ENCODE measurements around the gene B3GNT8. TPM values are rescaled to one million over a fixed set of nuclear protein-coding genes. Genes with fewer than 3 reads are reported as not detected.

Gene B3GNT8
- total RNA-seq, 8 experiments from 2014 or later: 0.50 to 3.1 (median 1.4) TPM

DNA sequence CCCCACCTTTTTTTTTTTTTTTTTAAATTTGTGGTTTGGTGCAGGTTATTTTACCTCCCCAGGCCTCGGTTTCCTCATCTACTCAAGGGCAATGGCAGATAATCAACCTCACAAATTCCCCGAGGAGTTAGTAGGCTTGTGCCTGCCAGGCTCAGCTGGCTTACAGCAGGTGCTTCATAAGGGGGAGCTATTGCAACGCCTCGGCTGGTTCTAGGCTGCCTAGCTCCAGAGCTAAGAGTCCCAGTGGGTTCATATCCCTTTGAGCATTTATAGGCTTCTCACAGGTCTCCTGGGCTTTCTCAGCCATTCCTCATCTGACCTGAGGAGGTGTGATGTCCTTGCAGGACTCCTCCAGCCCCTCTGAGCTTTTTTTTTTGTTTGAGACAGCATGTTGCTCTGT, 18.9 kb downstream of the B3GNT8 start:
- no peaks in the 10 kb centered on the region for H3K4me1 ChIP-seq (replicated peaks in 1 of 2)
- in situ Hi-C loops (cut with MboI; ENCODE audit: low pct_unique_long_range_greater_than_20kb in 2 of 9, low sequenced_read_pairs in 9 of 9, unreplicated experiment in 9 of 9): no loop called here
- ATAC-seq (replicated peaks in 6 of 8): no peak
- WGBS, 10 experiments: 57 to 81% (median 65%) methylated on average over 2 to 4 of the region's 4 CpGs; no CpG with 5 or more reads in 5 of the 10 experiments
- H3K4me3 ChIP-seq: no peak overlapping the region
- no peak overlapping the region for H3K27ac ChIP-seq

DNA sequence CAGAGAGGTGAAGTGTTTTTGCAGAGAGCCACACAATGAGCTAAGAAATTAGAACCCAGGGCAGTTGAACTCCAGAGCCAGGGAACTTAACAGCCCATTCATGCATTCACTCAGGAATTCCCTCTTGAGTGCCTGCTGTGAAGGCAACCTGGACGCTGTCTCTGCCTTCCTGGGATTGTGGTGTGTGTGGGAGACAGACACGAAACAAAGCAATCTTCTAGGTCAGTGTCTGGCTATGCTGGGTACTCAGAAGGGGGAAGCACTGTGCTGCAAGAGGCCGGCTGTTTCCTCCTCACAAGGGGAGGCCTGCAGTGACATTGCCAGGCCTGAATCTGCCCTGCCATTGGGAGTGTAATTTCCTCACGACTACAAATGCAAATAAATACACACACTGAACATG, 19.9 kb downstream of the B3GNT8 start:
- peak in 3 of 8 experiments; percentile 19 to 56 (median 31) for ATAC-seq (replicated peaks in 6 of 8)
- 20 to 82% (median 27%) methylated on average over 1 to 3 of the region's 4 CpGs; no CpG with 5 or more reads in 3 of the 10 experiments for WGBS, 10 experiments
- Histone ChIP-seq H3K4me1 (replicated peaks in 1 of 2) (no peaks in the 10 kb centered on the region), H3K27ac (no peak overlapping the region), H3K4me3 (no peak overlapping the region)
- in situ Hi-C loops (cut with MboI; ENCODE audit: low pct_unique_long_range_greater_than_20kb in 2 of 9, low sequenced_read_pairs in 9 of 9, unreplicated experiment in 9 of 9): no loop called here

DNA sequence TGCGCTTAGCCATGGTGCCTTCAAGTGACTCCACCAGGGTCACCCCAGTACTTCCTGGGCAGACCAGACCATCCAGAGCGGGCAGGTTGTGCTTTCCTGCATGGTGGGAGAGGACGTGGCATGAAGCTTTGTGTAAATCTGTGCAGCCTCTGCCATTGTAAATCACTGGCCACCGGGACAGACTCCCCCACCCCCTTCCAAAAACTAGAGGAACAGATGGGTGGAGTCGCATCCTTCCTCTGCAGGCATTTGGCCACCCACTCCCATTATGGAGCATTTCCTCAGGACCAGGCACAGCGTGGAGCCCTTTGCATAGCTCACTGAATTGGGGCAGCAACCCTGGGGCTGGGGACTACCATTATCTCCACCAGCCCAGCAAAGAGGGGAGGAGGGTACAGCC, 21.4 kb downstream of the B3GNT8 start:
- Histone ChIP-seq H3K4me3 (no peak overlapping the region), H3K4me1 (replicated peaks in 1 of 2) (no peaks in the 10 kb centered on the region), H3K27ac (no peak overlapping the region)
- in situ Hi-C loops (cut with MboI; ENCODE audit: low pct_unique_long_range_greater_than_20kb in 2 of 9, low sequenced_read_pairs in 9 of 9, unreplicated experiment in 9 of 9): no loop called here
- no peak for ATAC-seq (replicated peaks in 6 of 8)
- WGBS, 10 experiments: 60 to 94% (median 80%) methylated on average over 1 to 3 of the region's 6 CpGs; no CpG with 5 or more reads in 4 of the 10 experiments

DNA sequence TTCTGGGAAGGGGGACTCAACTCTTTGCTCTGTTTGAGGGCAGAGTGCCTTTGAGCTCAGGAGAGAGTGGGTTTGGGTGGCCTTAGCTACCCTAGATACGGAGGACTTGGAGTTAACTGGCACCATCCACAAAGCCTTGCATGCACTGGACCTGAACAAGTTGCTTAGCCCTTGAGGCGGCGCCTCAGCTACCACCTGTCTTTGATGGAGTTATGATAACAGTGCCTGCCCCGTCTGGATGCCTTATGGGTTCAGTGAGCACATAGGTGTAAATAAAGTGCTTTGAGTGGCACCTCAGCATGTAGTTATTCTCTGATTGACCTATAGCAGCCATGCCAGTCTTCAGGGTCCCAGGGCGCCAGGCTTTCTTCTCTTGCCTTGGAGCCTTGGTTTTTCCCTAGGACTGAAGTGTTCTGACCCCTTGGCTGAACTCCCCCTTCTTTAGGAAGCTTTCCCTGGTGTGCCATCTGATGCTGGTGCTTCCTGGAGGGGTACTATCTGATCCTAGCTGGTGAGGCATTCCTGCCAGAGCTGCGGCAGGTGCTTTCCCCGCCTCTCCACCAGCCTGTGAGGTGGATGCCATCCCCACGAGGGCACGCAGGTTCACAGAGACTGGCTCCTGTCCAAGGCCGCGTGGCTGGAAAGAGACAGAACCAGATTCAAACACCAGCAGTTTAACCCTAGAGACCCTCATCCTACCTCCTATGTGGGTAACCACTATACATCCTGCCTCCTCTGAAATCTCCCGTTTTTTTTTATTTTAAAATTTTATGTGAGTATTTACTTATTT, 23.8 kb downstream of the B3GNT8 start:
- in situ Hi-C loops (cut with MboI; ENCODE audit: low pct_unique_long_range_greater_than_20kb in 2 of 9, low sequenced_read_pairs in 9 of 9, unreplicated experiment in 9 of 9): no loop called here
- no peak overlapping the region for H3K4me3 ChIP-seq
- no peak for ATAC-seq (replicated peaks in 6 of 8)
- no peak overlapping the region for H3K27ac ChIP-seq
- peaks cover 6 to 8% of the 10 kb centered on the region in 2 donors for H3K4me1 ChIP-seq (replicated peaks in 1 of 2)
- 61 to 100% (median 84%) methylated on average over 1 to 5 of the region's 12 CpGs; no CpG with 5 or more reads in 2 of the 10 experiments for WGBS, 10 experiments

DNA sequence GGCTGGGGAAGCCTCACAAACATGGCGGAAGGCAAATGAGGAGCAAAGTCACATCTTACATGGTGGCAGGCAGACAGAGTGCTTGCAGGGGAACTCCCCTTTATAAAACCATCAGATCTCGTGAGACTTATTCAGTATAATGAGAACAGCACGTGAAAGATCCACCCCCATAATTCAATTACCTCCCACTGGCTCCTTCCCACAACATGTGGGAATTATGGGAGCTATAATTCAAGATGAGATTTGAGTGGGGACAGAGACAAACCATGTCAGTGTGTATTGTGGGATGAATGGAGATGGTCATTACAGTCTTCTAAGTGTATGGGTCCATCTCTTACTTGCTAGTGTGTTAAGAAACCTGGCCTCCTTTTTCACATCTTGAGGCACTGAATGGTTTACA, 25.2 kb downstream of the B3GNT8 start:
- ATAC-seq (replicated peaks in 6 of 8): no peak
- Histone ChIP-seq H3K27ac (no peak overlapping the region), H3K4me1 (replicated peaks in 1 of 2) (peaks cover 6 to 8% of the 10 kb centered on the region in 2 donors), H3K4me3 (no peak overlapping the region)
- 0 to 100% (median 83%) methylated on average over 1 to 3 of the region's 3 CpGs; no CpG with 5 or more reads in 3 of the 10 experiments for whole genome bisulfite sequencing, 10 experiments
- in situ Hi-C loops (cut with MboI; ENCODE audit: low pct_unique_long_range_greater_than_20kb in 2 of 9, low sequenced_read_pairs in 9 of 9, unreplicated experiment in 9 of 9): no loop called here

DNA sequence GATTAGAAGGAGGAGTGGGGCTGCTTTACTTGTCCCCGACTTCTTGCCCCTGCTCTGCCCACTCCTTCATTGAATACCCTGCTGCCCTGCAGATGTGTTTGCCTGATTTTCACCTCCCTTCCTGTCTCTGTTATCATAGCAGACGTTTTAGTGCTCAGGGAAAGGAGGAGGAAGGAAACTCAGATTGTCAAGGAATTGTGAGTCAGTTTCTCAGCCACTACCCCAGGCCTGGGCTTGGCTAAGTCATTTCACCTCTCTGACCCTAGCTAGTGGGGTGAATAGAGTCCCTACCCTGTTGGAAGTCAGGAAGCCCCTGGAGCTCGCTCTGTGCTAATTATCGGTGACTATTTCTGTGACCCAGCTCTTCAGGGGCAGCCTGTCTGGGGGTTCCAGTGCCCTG, 25.7 kb downstream of the B3GNT8 start:
- WGBS, 10 experiments: 0 to 100% (median 17%) methylated on average over 1 to 2 of the region's 4 CpGs; no CpG with 5 or more reads in 4 of the 10 experiments

DNA sequence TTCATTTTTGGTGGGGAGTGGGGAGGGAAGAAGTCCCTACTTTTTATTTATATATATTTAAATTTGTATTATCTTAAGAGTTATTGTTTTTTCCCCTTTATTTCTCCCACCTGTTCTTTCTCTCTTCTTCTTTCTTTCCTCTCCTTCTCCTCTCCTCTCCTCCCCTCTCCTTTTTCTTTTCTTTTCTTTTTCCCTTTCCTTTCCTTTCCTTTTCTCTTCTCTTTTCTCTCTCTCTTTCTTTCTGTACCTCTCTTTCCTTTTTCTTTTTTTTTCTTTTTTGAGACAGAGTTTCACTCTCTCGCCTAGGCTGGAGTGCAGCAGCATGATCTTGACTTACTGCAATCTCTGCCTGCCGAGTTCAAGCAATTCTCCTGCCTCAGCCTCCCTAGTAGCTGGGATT, 27.6 kb downstream of the B3GNT8 start:
- no peak for ATAC-seq (replicated peaks in 6 of 8)
- Histone ChIP-seq H3K4me3 (no peak overlapping the region), H3K27ac (no peak overlapping the region), H3K4me1 (replicated peaks in 1 of 2) (peaks cover 11 to 13% of the 10 kb centered on the region in 2 donors)
- WGBS, 10 experiments: 57 to 100% (median 85%) methylated on average over 2 of the region's 2 CpGs; no CpG with 5 or more reads in 1 of the 10 experiments
- in situ Hi-C loops (cut with MboI; ENCODE audit: low pct_unique_long_range_greater_than_20kb in 2 of 9, low sequenced_read_pairs in 9 of 9, unreplicated experiment in 9 of 9): no loop called here

More for the DNA sequence above, 25.7 kb downstream of the B3GNT8 start:
- H3K4me3 ChIP-seq: no peak overlapping the region
- H3K4me1 ChIP-seq (replicated peaks in 1 of 2): peaks cover 6 to 8% of the 10 kb centered on the region in 2 donors
- no peak overlapping the region for H3K27ac ChIP-seq
- no peak for ATAC-seq (replicated peaks in 6 of 8)
- in situ Hi-C loops (cut with MboI; ENCODE audit: low pct_unique_long_range_greater_than_20kb in 2 of 9, low sequenced_read_pairs in 9 of 9, unreplicated experiment in 9 of 9): no loop called here

DNA sequence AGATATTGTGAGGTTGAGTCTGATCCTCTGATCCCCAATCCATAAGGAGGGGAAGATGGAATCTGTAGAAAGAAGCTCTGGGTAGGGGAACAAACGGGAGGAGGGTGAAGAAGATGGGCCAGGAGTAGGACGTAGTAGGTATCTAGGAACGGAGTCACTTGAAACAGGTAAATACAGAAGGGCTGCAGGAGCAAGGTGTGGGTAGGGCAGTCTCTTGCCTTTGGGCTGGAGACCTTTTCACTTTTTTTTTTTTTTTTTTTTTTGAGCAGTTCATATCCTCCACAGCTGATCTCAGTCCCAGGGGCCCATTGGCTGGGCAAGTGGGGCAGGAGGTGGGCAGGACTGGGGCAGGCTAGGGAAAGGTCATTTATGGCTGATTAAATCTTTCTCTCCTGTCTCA, 28.1 kb downstream of the B3GNT8 start:
- no peak overlapping the region for H3K27ac ChIP-seq
- H3K4me3 ChIP-seq: peak overlapping the region in 1 of 5 donors; percentile 97
- WGBS, 10 experiments: 40 to 78% (median 67%) methylated on average over 1 to 3 of the region's 3 CpGs; no CpG with 5 or more reads in 4 of the 10 experiments
- no peak for ATAC-seq (replicated peaks in 6 of 8)
- in situ Hi-C loops (cut with MboI; ENCODE audit: low pct_unique_long_range_greater_than_20kb in 2 of 9, low sequenced_read_pairs in 9 of 9, unreplicated experiment in 9 of 9): no loop called here
- H3K4me1 ChIP-seq (replicated peaks in 1 of 2): peaks cover 11 to 13% of the 10 kb centered on the region in 2 donors

DNA sequence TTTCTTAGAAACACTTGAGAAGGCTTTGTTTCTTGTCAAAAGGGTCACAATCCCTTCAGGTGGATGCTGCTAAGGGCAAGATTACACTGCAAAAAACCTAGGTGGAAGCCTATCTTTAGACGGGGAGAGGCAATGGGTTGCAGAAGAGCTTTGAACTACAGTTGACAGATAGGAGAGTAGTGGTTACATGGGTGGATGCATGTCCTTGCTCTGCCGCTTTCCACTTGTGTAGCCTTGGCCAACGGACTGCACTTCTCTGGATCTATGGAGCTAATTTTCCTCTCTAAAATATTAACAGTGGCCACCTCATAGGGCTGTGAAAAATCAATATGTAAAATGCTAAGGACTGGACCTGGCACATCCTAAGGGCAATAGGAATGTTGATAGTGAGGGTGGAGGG, 28.6 kb downstream of the B3GNT8 start:
- Histone ChIP-seq H3K27ac (peak overlapping the region in 1 of 2 donors; percentile 100), H3K4me3 (peak overlapping the region; percentile 66 to 99 (median 87)), H3K4me1 (replicated peaks in 1 of 2) (peaks cover 11 to 13% of the 10 kb centered on the region in 2 donors)
- no peak for ATAC-seq (replicated peaks in 6 of 8)
- WGBS, 10 experiments: 8 to 83% (median 36%) methylated on average over 1 to 3 of the region's 3 CpGs; no CpG with 5 or more reads in 2 of the 10 experiments
- in situ Hi-C loops (cut with MboI; ENCODE audit: low pct_unique_long_range_greater_than_20kb in 2 of 9, low sequenced_read_pairs in 9 of 9, unreplicated experiment in 9 of 9): no loop called here

DNA sequence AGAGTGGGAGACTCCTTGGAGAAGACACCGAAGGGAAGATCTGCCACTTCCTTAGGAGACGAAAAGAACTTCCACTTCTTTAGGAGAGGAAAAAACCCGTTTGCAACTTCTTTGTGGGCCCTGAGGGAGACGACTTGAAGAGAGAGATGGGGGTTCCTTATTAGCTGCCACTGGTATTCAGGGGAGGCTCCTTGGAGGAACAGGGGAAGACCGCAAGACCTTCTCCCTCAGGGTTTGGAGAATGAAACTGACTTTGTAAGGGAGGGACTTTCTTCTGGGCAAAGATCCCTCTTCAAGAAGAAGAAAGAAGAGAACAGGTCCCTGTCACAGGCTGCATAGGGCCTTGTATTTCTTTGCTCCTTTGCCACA, 29.1 kb downstream of the B3GNT8 start:
- in situ Hi-C loops (cut with MboI; ENCODE audit: low pct_unique_long_range_greater_than_20kb in 2 of 9, low sequenced_read_pairs in 9 of 9, unreplicated experiment in 9 of 9): no loop called here
- peak overlapping the region; percentile 99 to 100 for H3K27ac ChIP-seq
- WGBS, 10 experiments: 0 to 4% (median 0%) methylated on average over 1 to 5 of the region's 5 CpGs; no CpG with 5 or more reads in 1 of the 10 experiments
- H3K4me3 ChIP-seq: peak overlapping the region; percentile 66 to 99 (median 87)
- peaks cover 11 to 13% of the 10 kb centered on the region in 2 donors for H3K4me1 ChIP-seq (replicated peaks in 1 of 2)
- ATAC-seq (replicated peaks in 6 of 8): peak in 2 of 8 experiments; percentile 2 to 3

DNA sequence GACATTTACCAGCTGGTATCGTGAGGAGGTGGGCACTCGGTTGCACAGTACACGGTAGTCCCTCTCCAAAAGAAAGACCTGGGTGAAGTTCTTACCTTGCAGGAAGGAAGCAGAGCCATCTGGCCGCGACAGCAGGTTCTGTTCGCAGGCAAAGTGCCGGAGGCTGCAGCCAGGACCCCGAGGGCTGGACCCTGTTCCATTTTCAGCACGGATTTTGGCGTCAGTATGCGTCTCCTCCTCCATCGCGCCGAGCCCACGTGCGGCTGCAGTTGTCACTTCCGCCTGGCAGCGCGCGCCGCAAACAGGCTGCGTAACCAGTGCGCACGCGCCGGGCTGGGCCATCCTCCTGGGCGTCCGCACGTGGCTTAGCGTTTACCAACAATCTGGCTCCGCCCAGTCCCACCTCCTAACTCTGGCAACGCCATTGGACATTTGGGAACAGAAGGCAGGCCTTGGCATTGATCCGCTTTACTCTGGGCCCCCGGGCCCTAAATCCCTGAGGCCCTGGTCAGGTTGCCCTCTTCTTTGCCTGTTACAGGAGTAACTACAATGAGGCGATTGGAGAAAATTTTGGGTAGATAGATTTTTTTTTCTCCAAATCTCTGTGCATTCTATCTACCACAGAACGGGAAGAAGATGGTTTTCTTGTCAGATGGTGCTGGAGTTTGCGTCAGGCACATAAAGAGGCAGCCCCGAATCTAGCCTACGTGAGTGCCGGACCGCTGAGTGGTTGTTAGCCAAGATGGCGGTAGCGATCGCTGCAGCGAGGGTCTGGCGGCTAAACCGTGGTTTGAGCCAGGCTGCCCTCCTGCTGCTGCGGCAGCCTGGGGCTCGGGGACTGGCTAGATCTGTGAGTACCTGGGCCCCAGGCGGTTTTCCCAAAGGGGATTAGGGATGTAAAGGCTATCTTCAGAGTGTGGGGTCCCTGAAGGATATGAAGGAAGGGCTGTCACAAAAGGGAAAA, 29.8 kb downstream of the B3GNT8 start, which contains the start of the genes BCKDHA and EXOSC5:
Gene BCKDHA, plus strand, starts transcription at position 733 of the 964 bp plus-strand sequence. Its CDS starts 10 bp downstream, at position 743.
Gene EXOSC5, minus strand, starts transcription at position 274 of the 964 bp plus-strand sequence. Its CDS starts 31 bp downstream, at position 243.
- 0 to 5% (median 0%) methylated on average over 1 to 34 of the region's 50 CpGs; no CpG with 5 or more reads in 1 of the 10 experiments for WGBS, 10 experiments
- Histone ChIP-seq H3K4me3 (peak within 1 kb of the TSS; percentile 66 to 99 (median 87)), H3K27ac (peak within 1 kb of the TSS; percentile 99 to 100), H3K4me1 (replicated peaks in 1 of 2) (peaks cover 11 to 13% of the 10 kb centered on the region in 2 donors)
- in situ Hi-C loops (cut with MboI; ENCODE audit: low pct_unique_long_range_greater_than_20kb in 2 of 9, low sequenced_read_pairs in 9 of 9, unreplicated experiment in 9 of 9): no loop called here
- peak; percentile 92 to 99 (median 99) for ATAC-seq (replicated peaks in 6 of 8)

DNA sequence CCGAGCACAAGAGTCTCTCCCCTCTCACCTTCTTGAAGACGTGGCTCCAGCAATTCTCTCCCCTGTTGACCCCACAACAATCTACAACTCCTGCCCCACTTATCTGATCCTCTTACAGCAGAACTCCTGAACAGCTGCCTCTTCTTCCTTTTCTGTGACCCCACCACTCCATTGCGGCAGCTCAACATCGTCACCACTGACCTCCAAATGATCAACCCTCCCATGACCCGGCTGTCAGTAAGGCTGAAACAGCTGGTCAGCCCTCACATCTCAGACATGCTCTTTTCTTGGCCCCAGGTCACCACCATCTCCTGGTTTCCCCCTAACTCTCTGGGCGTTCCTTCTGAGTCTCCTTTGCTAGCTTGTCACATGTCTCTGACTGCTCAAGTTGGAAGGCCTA, 31.8 kb downstream of the B3GNT8 start:
- no peak overlapping the region for H3K27ac ChIP-seq
- peaks cover 11 to 13% of the 10 kb centered on the region in 2 donors for H3K4me1 ChIP-seq (replicated peaks in 1 of 2)
- H3K4me3 ChIP-seq: no peak overlapping the region
- WGBS, 10 experiments: 43 to 100% (median 76%) methylated on average over 1 to 5 of the region's 6 CpGs; no CpG with 5 or more reads in 4 of the 10 experiments
- ATAC-seq (replicated peaks in 6 of 8): no peak
- in situ Hi-C loops (cut with MboI; ENCODE audit: low pct_unique_long_range_greater_than_20kb in 2 of 9, low sequenced_read_pairs in 9 of 9, unreplicated experiment in 9 of 9): no loop called here

All from motor neuron (in vitro differentiated cells).